Fibroblast of skin of abdomen (primary cell): ENCODE measurements around the gene SLC2A11.
"Not testable (repeated sequence)": the region's sequence is repeated elsewhere in the genome, so short reads cannot be mapped to it uniquely, and the experiment has no call there.

Experiments used
- DNase-seq: peaks from one replicate; pipeline ENCODE4 v3.0.0-alpha.2; 2013

Gene SLC2A11

GRCh38 chr22:23891726-23892125 is 34.1 kb downstream of the SLC2A11 start:
- DNase-seq = no peak

GRCh38 chr22:23892130-23892529 is 34.5 kb downstream of the SLC2A11 start:
- DNase-seq = no peak

GRCh38 chr22:23892706-23893105 is 35.0 kb downstream of the SLC2A11 start:
- DNase-seq = no peak

GRCh38 chr22:23893121-23893944 is 35.7 kb downstream of the SLC2A11 start:
- DNase-seq = no peak

- peak; percentile 91 for DNase-seq
These were observed 36.5 kb downstream of the SLC2A11 start, which contains the start of gene MIF for GRCh38 chr22:23893945-23894709. TSS of gene MIF (plus strand) at chr22:23894383. CDS start at chr22:23894475, 92 bp downstream.

- peak; percentile 74 for DNase-seq
These were observed 37.3 kb downstream of the SLC2A11 start for GRCh38 chr22:23894710-23895598.

- no peak for DNase-seq
These were observed 38.0 kb downstream of the SLC2A11 start for GRCh38 chr22:23895599-23896144.

- no peak for DNase-seq
These were observed 38.5 kb downstream of the SLC2A11 start for GRCh38 chr22:23896166-23896522.

GRCh38 chr22:23896523-23897186 is 39.0 kb downstream of the SLC2A11 start:
- no peak for DNase-seq

- no peak for DNase-seq
These were observed 39.6 kb downstream of the SLC2A11 start for GRCh38 chr22:23897320-23897719.

- DNase-seq = no peak
These were observed 40.6 kb downstream of the SLC2A11 start for GRCh38 chr22:23898006-23898974.

- no peak for DNase-seq
These were observed 41.5 kb downstream of the SLC2A11 start for GRCh38 chr22:23899042-23899745.

GRCh38 chr22:23900227-23900626 is 42.6 kb downstream of the SLC2A11 start:
- not testable (repeated sequence) for DNase-seq

GRCh38 chr22:23901600-23901999 is 43.9 kb downstream of the SLC2A11 start:
- DNase-seq = no peak

GRCh38 chr22:23903328-23903971 is 45.8 kb downstream of the SLC2A11 start:
- DNase-seq = no peak

- no peak for DNase-seq
These were observed 47.0 kb downstream of the SLC2A11 start for GRCh38 chr22:23904573-23905254.

GRCh38 chr22:23906641-23907040 is 49.0 kb downstream of the SLC2A11 start:
- no peak for DNase-seq

- not testable (repeated sequence) for DNase-seq
These were observed 49.7 kb downstream of the SLC2A11 start for GRCh38 chr22:23907423-23907822.
